HEK293T (cell line): ENCODE measurements around the gene CAPN15.

Experiments used
- BHLHE40 ChIP-seq: fragments of 450-650 bp; IDR thresholded peaks from 2 replicates; pipeline ENCODE4 v1.6.1; 2016; ENCODE audit warnings: mild to moderate bottlenecking, moderate library complexity, borderline replicate concordance
- PKNOX1 ChIP-seq: fragments of 450-650 bp; IDR thresholded peaks from 2 replicates; pipeline ENCODE4 v1.6.1; 2016

- no peak for TF ChIP-seq PKNOX1
- no peak for TF ChIP-seq BHLHE40
Measured at GRCh38 chr16:500709-501108, 26.8 kb upstream of the CAPN15 start.
